Fibroblast of skin of left quadriceps (primary cell): ENCODE results near the gene METTL24.

Source experiments
- DNase-seq, 2 experiments: peaks; one replicate each; pipeline ENCODE4 v3.0.0-alpha.2; 2013; ENCODE audit warnings: low read depth in 2 of 2

METTL24 gene

GRCh38 chr6:110357664-110358552, at the start of gene METTL24:
Gene METTL24, minus strand, starts transcription at chr6:110358349. Its CDS starts 77 bp downstream, at chr6:110358272.
- DNase-seq = no peak

GRCh38 chr6:110404607-110405006, 46.5 kb upstream of the METTL24 start:
- peak in 1 of 2 experiments; percentile 4 for DNase-seq

- no peak for DNase-seq
Measured at GRCh38 chr6:110401585-110402176, 43.5 kb upstream of the METTL24 start.

GRCh38 chr6:110400208-110400607, 42.1 kb upstream of the METTL24 start:
- no peak for DNase-seq

GRCh38 chr6:110399219-110400071, 41.3 kb upstream of the METTL24 start:
- DNase-seq = no peak

GRCh38 chr6:110398778-110399177, 40.6 kb upstream of the METTL24 start:
- peak in 1 of 2 experiments; percentile 11 for DNase-seq

GRCh38 chr6:110395221-110395620, 37.1 kb upstream of the METTL24 start:
- no peak for DNase-seq

GRCh38 chr6:110394409-110394808, 36.3 kb upstream of the METTL24 start:
- DNase-seq = no peak

- no peak for DNase-seq
Measured at GRCh38 chr6:110392727-110393126, 34.6 kb upstream of the METTL24 start.

- no peak for DNase-seq
Measured at GRCh38 chr6:110390404-110390803, 32.3 kb upstream of the METTL24 start.

GRCh38 chr6:110389689-110390382, 31.7 kb upstream of the METTL24 start:
- no peak for DNase-seq

GRCh38 chr6:110387986-110388385, 29.8 kb upstream of the METTL24 start:
- no peak for DNase-seq

GRCh38 chr6:110385458-110385863, 27.3 kb upstream of the METTL24 start:
- DNase-seq = no peak

GRCh38 chr6:110378552-110378951, 20.4 kb upstream of the METTL24 start:
- no peak for DNase-seq

- no peak for DNase-seq
Measured at GRCh38 chr6:110369066-110369465, 10.9 kb upstream of the METTL24 start.

GRCh38 chr6:110368284-110368683, 10.1 kb upstream of the METTL24 start:
- DNase-seq = no peak

GRCh38 chr6:110367825-110368224, 9.7 kb upstream of the METTL24 start:
- no peak for DNase-seq

- no peak for DNase-seq
Measured at GRCh38 chr6:110366975-110367374, 8.8 kb upstream of the METTL24 start.

GRCh38 chr6:110366256-110366655, 8.1 kb upstream of the METTL24 start:
- DNase-seq = no peak

- no peak for DNase-seq
Measured at GRCh38 chr6:110364364-110365105, 6.4 kb upstream of the METTL24 start.

- DNase-seq = no peak
Measured at GRCh38 chr6:110363748-110364147, 5.6 kb upstream of the METTL24 start.
